ENCODE measurements around the gene ZDHHC17.

- TF ChIP-seq CTCF (IDR thresholded peaks at IDR 0.05) (no peak), POLR2A (IDR thresholded peaks at IDR 0.05) (no peak)
Measured at GRCh38 chr12:76789335-76790050, 25.6 kb downstream of the ZDHHC17 start.
